Effector CD8-positive, alpha-beta T cell (primary cell): Measurements from ENCODE around the gene ERBB4.
"Not testable (repeated sequence)": the region's sequence is repeated elsewhere in the genome, so short reads cannot be mapped to it uniquely, and the experiment has no call there.

ENCODE experiments used
- DNase-seq: peaks from one replicate; lab custom pipeline; 2025; lab: John Stamatoyannopoulos, UW

The ERBB4 gene

GRCh38 chr2:211730215-211730614 lies 808.4 kb downstream of the ERBB4 start:
- no peak for DNase-seq

DNA sequence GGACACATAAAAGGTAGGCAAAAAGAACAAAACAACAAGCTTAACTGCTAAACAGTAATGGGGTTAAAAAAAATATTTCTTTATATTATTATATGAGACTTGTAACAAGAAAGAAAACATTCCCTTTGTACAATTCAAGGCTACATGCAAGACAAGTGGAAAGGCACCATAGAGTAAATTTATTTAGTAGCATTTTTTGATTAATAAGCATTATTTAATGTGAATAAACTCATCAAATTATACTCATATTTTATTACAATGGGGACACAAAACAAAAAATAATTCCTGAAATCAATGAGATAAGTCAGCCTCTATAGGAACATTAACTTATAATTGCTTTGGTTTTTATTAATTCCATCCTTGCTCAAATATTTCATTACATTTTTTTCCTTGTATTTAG lies 809.2 kb downstream of the ERBB4 start:
- DNase-seq: no peak

DNA sequence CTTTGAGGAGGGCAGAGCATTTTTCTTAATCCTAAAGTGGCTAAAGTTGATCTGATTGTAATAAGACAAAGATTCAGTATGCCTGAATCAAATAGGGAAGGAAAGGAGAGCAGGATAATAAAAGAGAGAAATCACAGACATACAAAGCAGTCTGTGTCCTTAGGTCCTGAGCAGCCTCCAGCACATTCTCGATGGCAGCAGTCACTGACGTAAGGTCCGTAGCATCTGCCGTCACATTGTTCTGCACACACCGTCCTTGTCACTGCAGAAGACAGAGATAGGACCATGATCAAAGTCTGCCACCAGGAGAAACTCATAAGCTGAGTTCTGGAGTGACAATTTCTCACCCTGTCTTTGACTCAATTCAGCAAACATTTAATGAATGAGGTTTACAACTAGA lies 813.7 kb downstream of the ERBB4 start:
- DNase-seq: no peak

DNA sequence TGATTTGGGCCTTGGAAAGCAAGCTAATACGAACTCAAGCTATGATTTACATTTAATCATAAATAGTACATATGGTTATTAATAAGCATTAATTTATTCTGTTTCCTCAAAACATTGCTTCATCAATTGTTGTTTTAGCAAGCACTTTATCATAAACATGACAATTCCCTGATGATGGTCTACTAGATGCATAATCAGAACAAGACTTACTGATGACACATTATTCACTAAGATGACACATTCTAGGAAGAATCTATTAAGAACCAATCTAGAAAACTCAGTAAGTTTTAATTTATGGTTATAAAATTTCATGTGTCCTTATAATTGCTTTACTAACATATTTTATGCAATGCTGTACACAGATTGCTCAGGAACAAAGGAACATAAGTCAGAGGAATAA lies 815.2 kb downstream of the ERBB4 start:
- DNase-seq: no peak

- no peak for DNase-seq
Observed at GRCh38 chr2:211722928-211723327, 815.7 kb downstream of the ERBB4 start.

DNA sequence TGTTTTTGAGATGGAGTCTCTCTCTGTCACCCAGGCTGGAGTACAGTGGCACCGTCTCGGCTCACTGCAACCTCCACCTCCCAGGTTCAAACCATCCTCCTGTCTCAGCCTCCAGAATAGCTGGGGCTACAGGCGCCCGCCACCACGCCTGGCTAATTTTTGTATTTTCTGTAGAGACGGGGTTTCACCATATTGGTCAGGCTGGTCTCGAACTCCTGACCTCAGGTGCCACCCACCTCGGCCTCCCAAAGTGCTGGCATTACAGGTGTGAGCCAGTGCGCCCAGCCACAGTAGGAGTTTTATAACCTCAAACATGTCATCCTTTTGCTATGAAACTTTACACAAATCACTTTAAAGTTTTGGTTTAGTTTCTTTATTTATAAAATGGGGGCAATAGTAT lies 816.7 kb downstream of the ERBB4 start:
- DNase-seq: not testable (repeated sequence)

DNA sequence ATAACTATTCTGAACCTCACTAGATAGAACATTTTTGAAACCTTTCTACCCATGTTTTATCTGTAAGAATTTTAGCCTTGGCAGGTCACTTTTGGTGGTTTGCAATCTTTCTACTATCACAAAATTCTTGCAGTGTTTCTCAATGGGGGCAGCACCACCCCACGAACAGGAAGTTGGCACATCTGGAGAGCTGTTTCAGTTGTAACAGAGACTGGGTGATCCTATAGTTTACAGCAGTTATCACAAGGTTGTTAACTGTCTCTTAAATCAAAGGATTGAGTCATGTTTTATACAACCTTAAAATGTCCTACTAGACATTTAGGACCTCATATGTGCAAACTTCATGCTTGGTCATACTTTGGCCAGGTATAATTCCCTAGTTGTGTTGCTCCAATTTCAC lies 829.2 kb downstream of the ERBB4 start:
- DNase-seq: no peak

DNA sequence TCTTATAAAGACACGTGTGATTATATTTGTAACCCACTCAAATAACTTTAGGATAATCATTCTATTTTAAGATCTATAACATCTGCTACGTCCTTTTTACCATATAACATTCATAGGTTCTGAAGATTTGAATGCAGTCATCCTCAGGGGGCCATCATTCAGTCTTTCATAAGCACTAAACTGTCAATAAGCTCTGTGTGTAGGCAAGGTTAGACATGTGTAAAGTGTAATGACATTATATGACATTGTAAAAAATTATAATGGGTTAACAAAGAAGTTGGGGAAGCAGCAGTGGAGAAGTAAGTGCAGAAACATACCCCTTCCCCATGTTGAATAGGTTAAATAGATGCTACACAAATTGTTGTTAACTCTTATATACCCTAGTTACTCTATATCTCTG lies 845.9 kb downstream of the ERBB4 start:
- DNase-seq: no peak

- no peak for DNase-seq
Observed at GRCh38 chr2:211690736-211691135, 847.9 kb downstream of the ERBB4 start.

GRCh38 chr2:211688196-211688595 lies 850.4 kb downstream of the ERBB4 start:
- no peak for DNase-seq

DNA sequence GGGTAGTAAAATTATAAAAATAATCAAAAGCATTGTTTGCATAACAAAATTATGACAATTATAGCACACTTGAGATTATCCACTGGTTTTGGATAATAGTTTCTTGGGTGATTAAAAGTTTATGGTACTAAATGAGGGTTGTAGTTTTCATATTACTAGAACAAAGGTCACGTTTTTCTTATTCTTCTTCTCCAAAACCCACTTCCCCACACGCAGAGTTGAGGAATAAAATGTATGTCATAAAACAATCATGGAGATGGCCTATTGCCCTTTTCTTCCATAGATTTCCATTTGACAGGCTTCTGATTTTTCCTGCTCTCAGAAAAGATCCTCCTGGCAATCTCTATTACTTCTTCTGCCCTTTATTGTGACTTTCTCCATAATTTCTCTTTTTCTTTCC lies 863.9 kb downstream of the ERBB4 start:
- no peak for DNase-seq

DNA sequence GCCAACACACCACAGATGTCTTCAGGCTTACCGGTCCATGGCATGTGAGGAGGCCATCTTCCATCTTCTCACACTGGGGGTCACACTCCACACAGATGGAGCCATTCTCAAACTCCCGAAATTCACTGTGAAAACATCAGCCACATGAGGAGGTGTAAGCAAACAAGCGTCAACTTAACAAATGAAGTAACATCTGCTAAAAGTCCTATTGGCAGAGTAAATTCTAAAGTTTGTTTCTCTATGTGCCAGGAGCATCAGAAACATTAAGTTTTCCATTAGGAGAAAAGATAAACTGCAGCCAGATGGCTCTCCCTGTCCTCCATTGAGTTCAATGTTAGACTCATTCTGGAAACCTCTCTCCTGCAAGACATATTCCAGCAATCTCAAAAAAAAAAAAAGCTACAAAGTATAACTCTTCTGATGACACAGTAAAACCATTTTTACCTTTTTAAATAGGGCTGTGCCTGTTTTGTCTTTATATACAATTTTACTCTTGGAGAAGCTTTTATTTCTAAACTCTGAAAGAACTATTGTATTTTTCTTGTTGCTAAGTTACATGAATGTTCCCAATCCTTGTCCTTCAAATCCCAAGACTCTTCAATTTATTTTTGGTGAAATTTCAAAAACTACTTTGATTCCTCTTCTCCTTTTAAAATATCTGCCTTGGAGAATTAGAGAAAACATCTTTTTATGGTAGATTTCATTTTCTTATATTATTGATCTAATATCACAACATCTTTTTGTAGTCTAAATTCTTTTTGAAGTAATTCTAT lies 865.3 kb downstream of the ERBB4 start:
- DNase-seq: no peak

DNA sequence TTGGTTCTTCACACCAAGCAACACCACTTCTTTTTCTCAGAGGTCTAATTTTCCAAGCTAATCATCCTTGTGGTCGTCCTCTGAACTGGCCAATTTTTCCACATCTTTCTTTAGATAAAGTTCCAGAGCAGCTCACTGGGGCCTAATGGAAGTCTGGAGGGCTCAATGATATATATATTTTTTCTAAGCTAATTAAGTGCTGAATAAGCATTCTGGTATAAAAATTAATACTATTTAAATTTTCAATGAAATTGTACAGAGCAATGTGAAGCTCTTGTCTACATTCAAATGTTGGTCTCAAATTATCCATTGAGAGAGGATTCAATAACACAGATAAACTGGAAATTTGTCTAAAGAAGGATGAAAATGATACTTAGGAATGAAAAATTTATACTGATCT lies 866.6 kb downstream of the ERBB4 start:
- DNase-seq: no peak

GRCh38 chr2:211665299-211665698 lies 873.3 kb downstream of the ERBB4 start:
- no peak for DNase-seq

DNA sequence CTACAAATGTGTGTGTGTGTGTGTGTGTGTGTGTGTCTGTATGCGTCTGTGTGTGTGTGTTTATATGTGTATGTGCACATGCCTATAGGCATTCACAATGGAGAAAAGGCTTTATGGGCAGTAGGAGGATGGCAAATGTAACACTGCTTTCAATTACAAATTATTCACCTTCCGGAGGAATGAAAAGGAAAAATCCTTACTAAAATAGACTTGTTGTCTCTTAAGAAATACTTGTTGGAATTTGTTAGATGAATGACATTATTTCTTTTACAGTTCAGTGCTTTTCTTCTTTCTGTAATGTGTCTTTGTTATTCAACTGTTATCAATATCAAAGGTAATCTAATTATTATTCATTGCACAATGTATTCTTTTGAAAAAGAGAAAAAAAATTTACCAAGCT lies 874.3 kb downstream of the ERBB4 start:
- no peak for DNase-seq

- no peak for DNase-seq
Observed at GRCh38 chr2:211654211-211654780, 884.3 kb downstream of the ERBB4 start.

DNA sequence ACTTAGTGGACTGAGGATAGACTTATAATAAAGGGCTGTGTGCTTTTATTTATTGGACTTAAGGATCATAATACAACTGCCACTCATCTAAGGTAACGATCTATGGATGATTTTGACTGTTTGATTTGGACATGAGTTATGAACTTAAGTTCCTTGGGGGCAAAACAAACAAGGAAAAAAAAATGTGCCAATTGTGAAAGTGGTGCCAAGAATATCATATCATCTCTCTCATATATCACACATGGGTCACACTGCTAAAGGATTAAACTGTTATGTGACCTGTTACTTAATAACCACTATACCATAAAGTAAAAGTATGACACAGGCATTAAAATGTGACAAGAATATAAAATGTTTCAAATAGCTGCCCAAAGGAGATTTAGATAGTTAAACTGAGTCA lies 886.3 kb downstream of the ERBB4 start:
- DNase-seq: no peak

DNA sequence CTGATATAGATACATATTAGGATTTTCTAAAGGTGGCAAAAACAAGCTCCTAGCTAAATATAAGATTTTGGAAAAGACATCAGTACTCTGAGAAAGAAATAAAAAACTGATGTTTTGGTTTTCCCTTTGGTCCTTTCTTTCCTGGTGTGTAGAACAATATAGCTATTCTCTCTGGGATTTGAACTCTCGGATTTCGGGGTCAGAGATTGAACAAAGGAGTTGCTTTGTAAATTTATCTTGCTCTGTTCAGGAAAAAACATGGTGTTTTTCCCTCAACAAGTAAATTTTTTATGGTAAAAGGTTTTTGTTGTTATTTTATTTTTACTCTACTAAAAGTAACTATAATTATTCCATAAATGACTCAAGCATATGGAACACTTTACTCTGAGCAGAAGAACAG lies 889.3 kb downstream of the ERBB4 start:
- DNase-seq: no peak

GRCh38 chr2:211631503-211631902 lies 907.1 kb downstream of the ERBB4 start:
- DNase-seq: no peak

GRCh38 chr2:211623096-211623495 lies 915.5 kb downstream of the ERBB4 start:
- no peak for DNase-seq

GRCh38 chr2:211620986-211621385 lies 917.6 kb downstream of the ERBB4 start:
- no peak for DNase-seq

- DNase-seq: no peak
Observed at GRCh38 chr2:211617803-211618202, 920.8 kb downstream of the ERBB4 start.

GRCh38 chr2:211611621-211612020 lies 927.0 kb downstream of the ERBB4 start:
- no peak for DNase-seq

DNA sequence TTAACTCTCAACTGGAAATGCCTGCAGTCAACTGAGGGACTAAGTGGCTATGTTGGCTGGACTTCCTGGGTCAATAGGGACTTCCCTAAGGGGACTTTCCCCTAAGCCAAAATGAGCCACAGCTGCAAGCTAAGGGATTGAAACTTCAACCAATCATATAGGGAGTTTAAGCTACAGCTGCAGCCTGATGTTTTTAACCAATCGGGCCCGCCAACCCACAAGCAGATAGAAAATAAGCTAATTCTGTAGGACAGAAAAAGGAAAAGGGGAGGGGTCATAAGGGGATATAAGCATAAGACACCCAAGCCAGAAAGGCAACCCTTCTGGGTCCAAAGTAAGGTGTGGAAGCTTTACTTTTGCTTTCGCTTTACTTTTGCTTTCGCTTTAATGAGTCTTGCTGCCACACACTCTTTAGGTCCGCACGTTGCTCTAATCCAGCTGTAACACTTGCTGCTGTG lies 927.5 kb downstream of the ERBB4 start:
- no peak for DNase-seq
